ENCODE measurements around the gene SOCS4.
"Not testable (repeated sequence)": the region's sequence is repeated elsewhere in the genome, so short reads cannot be mapped to it uniquely, and the experiment has no call there.

The SOCS4 gene

DNA sequence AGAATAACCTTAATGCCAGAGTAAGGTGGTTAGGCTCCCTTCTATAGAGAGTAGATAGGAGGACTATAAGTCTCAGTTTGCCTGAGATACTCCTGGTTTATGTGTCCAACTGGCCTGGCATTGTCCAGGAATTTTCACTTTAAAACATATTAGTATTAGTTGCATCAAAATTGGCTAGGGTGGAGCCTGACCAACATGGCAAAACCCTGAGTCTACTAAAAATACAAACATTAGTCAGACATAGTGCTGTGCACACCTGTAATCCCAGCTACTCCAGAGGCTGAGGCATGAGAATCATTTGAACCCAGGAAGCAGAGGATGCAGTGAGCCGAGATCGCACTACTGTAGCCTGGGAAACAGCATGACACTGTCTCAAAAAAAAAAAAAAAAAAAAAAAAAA, 12.0 kb upstream of the SOCS4 start:
- DNase-seq (ENCODE audit: extremely low spot score): no peak
- ChIA-PET CTCF (interaction anchor here (1.1 to 2.9 kb wide), 5 partner anchors 10 to 36 kb away, joined by 3 to 11 read pairs (median 5); partner anchors contain the start of genes SOCS4 and WDHD1), POLR2A (interaction anchor here (0.7 kb wide), 1 partner anchor 12 kb away, joined by 3 read pairs; the partner anchor contains the start of gene WDHD1)
- TF ChIP-seq, protein P1, sequence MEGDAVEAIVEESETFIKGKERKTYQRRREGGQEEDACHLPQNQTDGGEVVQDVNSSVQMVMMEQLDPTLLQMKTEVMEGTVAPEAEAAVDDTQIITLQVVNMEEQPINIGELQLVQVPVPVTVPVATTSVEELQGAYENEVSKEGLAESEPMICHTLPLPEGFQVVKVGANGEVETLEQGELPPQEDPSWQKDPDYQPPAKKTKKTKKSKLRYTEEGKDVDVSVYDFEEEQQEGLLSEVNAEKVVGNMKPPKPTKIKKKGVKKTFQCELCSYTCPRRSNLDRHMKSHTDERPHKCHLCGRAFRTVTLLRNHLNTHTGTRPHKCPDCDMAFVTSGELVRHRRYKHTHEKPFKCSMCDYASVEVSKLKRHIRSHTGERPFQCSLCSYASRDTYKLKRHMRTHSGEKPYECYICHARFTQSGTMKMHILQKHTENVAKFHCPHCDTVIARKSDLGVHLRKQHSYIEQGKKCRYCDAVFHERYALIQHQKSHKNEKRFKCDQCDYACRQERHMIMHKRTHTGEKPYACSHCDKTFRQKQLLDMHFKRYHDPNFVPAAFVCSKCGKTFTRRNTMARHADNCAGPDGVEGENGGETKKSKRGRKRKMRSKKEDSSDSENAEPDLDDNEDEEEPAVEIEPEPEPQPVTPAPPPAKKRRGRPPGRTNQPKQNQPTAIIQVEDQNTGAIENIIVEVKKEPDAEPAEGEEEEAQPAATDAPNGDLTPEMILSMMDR (IDR thresholded peaks at IDR 0.05; ENCODE audit: control extremely low read depth, extremely low read depth, low read depth, missing control alignments): no peak

DNA sequence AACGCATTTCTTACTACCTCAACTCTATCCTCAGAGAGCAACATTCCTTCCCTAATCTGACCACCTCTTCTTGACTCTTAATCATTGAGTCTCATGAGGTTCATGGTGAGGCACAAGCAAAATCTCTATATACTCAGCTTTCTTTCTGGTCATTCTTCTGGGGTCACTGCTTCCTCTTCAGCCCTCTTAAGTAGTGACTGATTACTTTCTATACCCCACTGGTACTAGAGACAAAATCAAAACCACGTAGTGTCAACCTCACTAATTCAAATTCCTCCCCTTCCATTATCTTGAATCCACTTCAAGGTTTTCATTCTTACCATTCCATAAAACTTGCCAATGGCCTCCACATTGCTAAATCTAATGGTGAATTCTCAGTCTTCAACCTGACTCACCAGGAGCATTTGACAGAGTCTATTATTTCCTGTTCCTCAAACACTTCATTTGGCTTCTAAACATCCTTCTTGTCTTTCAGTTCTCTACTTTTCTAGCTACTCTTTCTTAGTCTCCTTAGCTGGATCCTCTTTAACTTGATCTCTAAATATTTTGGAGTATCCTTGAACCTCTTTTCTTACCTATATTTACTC, 7.0 kb upstream of the SOCS4 start:
- DNase-seq (ENCODE audit: extremely low spot score): no peak
- POLR2A ChIA-PET: no interaction called here
- CTCF ChIA-PET: interaction anchor here (0.7 kb wide), 1 partner anchor 31 kb away, joined by 3 read pairs; no protein-coding TSS in a partner anchor
- TF ChIP-seq, protein P1 (IDR thresholded peaks at IDR 0.05; ENCODE audit: control extremely low read depth, extremely low read depth, low read depth, missing control alignments): no peak

GRCh38 chr14:55024365-55024764, 2.7 kb upstream of the SOCS4 start:
- POLR2A ChIA-PET; CTCF ChIA-PET; DNase-seq (ENCODE audit: extremely low spot score): not testable (repeated sequence)

- TF ChIP-seq, protein P1 (IDR thresholded peaks at IDR 0.05; ENCODE audit: control extremely low read depth, extremely low read depth, low read depth, missing control alignments): no peak
- CTCF ChIA-PET: interaction anchor here (1.5 to 3.7 kb wide), 4 partner anchors 11 to 40 kb away, joined by 4 to 26 read pairs (median 8); partner anchors contain the start of gene MAPK1IP1L
- no peak for DNase-seq (ENCODE audit: extremely low spot score)
- POLR2A ChIA-PET: no interaction called here
Observed at GRCh38 chr14:55025948-55026347, 1.1 kb upstream of the SOCS4 start.

GRCh38 chr14:55026441-55026792, 619 bp upstream of the SOCS4 start:
- ChIA-PET CTCF (interaction anchor here (0.8 to 3.7 kb wide), 9 partner anchors 11 to 133 kb away, joined by 3 to 26 read pairs (median 4); partner anchors contain the start of gene MAPK1IP1L), POLR2A (interaction anchor here (0.6 to 1.4 kb wide), 4 partner anchors 11 to 124 kb away, joined by 3 to 7 read pairs (median 3); partner anchors contain the start of genes GCH1 and MAPK1IP1L)
- no peak for DNase-seq (ENCODE audit: extremely low spot score)
- TF ChIP-seq, protein P1 (IDR thresholded peaks at IDR 0.05; ENCODE audit: control extremely low read depth, extremely low read depth, low read depth, missing control alignments): no peak

DNA sequence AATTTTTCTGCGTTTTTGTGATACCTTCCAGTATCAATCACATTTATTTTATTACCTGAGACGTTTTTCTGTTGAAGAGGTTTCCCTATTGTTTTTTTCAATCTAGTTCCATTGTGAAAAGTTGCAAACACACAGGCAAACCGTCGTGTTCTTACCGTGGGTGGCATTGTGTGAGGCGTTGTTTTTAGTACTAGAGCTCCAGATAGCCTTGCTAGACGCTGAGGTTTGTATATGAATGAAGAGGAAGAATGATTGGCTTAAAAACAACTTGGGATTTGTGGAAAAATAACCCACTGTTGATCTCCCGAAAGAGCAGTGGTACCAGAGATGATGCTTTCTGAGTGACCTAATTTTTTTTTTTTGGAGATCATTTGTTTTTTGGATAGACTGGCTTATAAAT, 1.0 kb downstream of the SOCS4 start:
- no peak for DNase-seq (ENCODE audit: extremely low spot score)
- TF ChIP-seq, protein P1 (IDR thresholded peaks at IDR 0.05; ENCODE audit: control extremely low read depth, extremely low read depth, low read depth, missing control alignments): no peak
- POLR2A ChIA-PET: no interaction called here
- CTCF ChIA-PET: interaction anchor here (0.9 to 3.7 kb wide), 4 partner anchors 13 to 54 kb away, joined by 3 to 26 read pairs (median 7); partner anchors contain the start of gene MAPK1IP1L

- ChIA-PET POLR2A (no interaction called here), CTCF (interaction anchor here (0.9 to 3.7 kb wide), 4 partner anchors 13 to 54 kb away, joined by 3 to 26 read pairs (median 7); partner anchors contain the start of gene MAPK1IP1L)
- no peak for DNase-seq (ENCODE audit: extremely low spot score)
- TF ChIP-seq, protein P1 (IDR thresholded peaks at IDR 0.05; ENCODE audit: control extremely low read depth, extremely low read depth, low read depth, missing control alignments): no peak
Observed at GRCh38 chr14:55028476-55028875, 1.4 kb downstream of the SOCS4 start.
